ENCODE results near the gene CYP1B1.

DNA sequence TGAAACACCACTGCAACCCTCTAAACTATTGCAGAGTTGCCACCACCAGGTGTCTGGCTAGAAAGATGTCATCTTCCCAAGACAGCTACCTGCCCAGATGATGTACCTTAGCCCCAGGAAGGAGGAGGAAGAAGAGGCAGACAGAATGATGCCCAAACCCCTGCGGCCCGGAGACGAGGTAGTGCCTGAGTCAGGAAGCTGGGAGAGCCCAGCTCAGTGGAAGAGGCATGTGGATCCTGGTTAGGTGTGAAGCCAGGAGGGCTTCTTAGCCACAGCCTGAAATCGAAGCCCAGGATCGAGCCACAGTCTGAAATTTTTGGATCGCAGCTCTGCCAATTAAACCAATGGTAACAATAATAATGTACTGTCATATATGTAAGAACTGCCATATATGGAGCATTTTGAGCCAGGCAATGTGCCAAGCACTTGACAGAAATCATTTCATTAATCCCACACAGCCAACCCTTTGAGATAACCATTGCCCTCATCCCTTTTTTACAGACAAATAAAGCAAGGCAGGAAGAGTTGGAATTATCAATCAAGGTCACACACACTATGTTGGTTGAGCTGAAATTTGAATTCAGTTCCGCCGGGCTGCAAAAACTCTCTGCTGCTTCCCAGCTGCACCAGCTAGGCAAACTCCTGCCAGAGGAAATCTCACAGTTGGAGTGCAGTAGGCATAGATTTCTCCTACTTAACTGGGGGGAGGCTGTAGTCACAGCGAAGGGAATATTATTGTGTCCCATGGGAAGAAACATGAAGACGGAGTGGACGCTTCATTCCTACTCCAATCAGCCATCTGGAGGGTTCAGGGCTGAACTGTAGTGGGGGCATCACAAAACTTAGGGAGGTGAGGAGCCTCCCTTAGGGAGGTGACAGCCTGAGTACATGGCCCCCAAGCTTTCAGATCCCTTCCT lies 19.4 kb upstream of the CYP1B1 start:
- TF ChIP-seq ZNF274 (IDR thresholded peaks at IDR 0.05; ENCODE audit: low read depth, low read length) (no peak), SUZ12 (IDR thresholded peaks at IDR 0.05; ENCODE audit: extremely low read depth, insufficient read depth, insufficient read length) (no peak)

Measured in NT2/D1 (cell line).